HG02981 (cell line): ENCODE measurements around the gene DOCK4.

ENCODE experiments used
- ATAC-seq: cut with Tn5 transposase; IDR thresholded peaks from one replicate; pipeline ENCODE4 v1.9.1; 2021; ENCODE audit warnings: mild to moderate bottlenecking, moderate library complexity; ENCODE audit not compliant: unreplicated experiment

The DOCK4 gene

GRCh38 chr7:111982133-111982532, 224.1 kb downstream of the DOCK4 start:
- no peak for ATAC-seq

GRCh38 chr7:111980725-111981124, 225.5 kb downstream of the DOCK4 start:
- no peak for ATAC-seq

GRCh38 chr7:111975346-111975745, 230.9 kb downstream of the DOCK4 start:
- no peak for ATAC-seq

- no peak for ATAC-seq
Observed at GRCh38 chr7:111960984-111961383, 245.2 kb downstream of the DOCK4 start.

- no peak for ATAC-seq
Observed at GRCh38 chr7:111958896-111959295, 247.3 kb downstream of the DOCK4 start.

GRCh38 chr7:111958431-111958830, 247.8 kb downstream of the DOCK4 start:
- ATAC-seq, result no peak

- ATAC-seq, result no peak
Observed at GRCh38 chr7:111955616-111956015, 250.6 kb downstream of the DOCK4 start.

GRCh38 chr7:111954474-111955381, 251.5 kb downstream of the DOCK4 start:
- ATAC-seq, result no peak

GRCh38 chr7:111954056-111954455, 252.1 kb downstream of the DOCK4 start:
- ATAC-seq, result no peak

GRCh38 chr7:111953611-111954010, 252.6 kb downstream of the DOCK4 start:
- ATAC-seq, result no peak

- no peak for ATAC-seq
Observed at GRCh38 chr7:111952783-111953182, 253.4 kb downstream of the DOCK4 start.

- ATAC-seq, result no peak
Observed at GRCh38 chr7:111951052-111951451, 255.1 kb downstream of the DOCK4 start.

- no peak for ATAC-seq
Observed at GRCh38 chr7:111942450-111943081, 263.6 kb downstream of the DOCK4 start.

GRCh38 chr7:111937163-111937562, 269.0 kb downstream of the DOCK4 start:
- ATAC-seq, result no peak

GRCh38 chr7:111933609-111934008, 272.6 kb downstream of the DOCK4 start:
- ATAC-seq, result no peak

GRCh38 chr7:111931958-111932357, 274.2 kb downstream of the DOCK4 start:
- no peak for ATAC-seq

- no peak for ATAC-seq
Observed at GRCh38 chr7:111931016-111931517, 275.1 kb downstream of the DOCK4 start.

GRCh38 chr7:111929264-111929663, 276.9 kb downstream of the DOCK4 start:
- ATAC-seq, result no peak

- no peak for ATAC-seq
Observed at GRCh38 chr7:111927353-111928019, 278.7 kb downstream of the DOCK4 start.

GRCh38 chr7:111920329-111920728, 285.9 kb downstream of the DOCK4 start:
- ATAC-seq, result no peak

GRCh38 chr7:111919631-111920179, 286.5 kb downstream of the DOCK4 start:
- no peak for ATAC-seq
